HEK293T (cell line): Measurements from ENCODE around the gene CNPPD1.
"Not testable (repeated sequence)": the region's sequence is repeated elsewhere in the genome, so short reads cannot be mapped to it uniquely, and the experiment has no call there.

ENCODE experiments used
- CTCF ChIA-PET: fragments of 350-600 bp; formaldehyde crosslinking; extraction: SDS; loops from one replicate; lab custom pipeline; 2021; ENCODE audit warnings: antibody characterized with exemption, inconsistent platforms; lab: Yijun Ruan, JAX
- POLR2A ChIA-PET: fragments of 350-600 bp; formaldehyde crosslinking; extraction: SDS; loops from one replicate; lab custom pipeline; 2020; ENCODE audit warnings: antibody characterized with exemption, inconsistent platforms; lab: Yijun Ruan, JAX
- DNase-seq: peaks from one replicate; pipeline ENCODE4 v3.0.0; 2012; ENCODE audit warnings: mixed read lengths; ENCODE audit errors: extremely low spot score
- ARNT ChIP-seq: fragments of 450-650 bp; IDR thresholded peaks from 2 replicates; pipeline ENCODE4 v1.6.1; 2017; ENCODE audit warnings: mild to moderate bottlenecking
- BHLHE40 ChIP-seq: fragments of 450-650 bp; IDR thresholded peaks from 2 replicates; pipeline ENCODE4 v1.6.1; 2016; ENCODE audit warnings: mild to moderate bottlenecking, moderate library complexity, borderline replicate concordance
- CTBP1 ChIP-seq: fragments of 450-650 bp; IDR thresholded peaks from 2 replicates; pipeline ENCODE4 v1.6.1; 2016; ENCODE audit warnings: borderline replicate concordance
- ELF4 ChIP-seq: fragments of 450-650 bp; IDR thresholded peaks from 2 replicates; pipeline ENCODE4 v1.6.1; 2017; ENCODE audit warnings: antibody characterized with exemption
- FOXA1 ChIP-seq: fragments of 450-650 bp; IDR thresholded peaks from 2 replicates; pipeline ENCODE4 v1.6.1; 2016; ENCODE audit warnings: mild to moderate bottlenecking
- FOXK2 ChIP-seq: fragments of 450-650 bp; IDR thresholded peaks from 2 replicates; pipeline ENCODE4 v1.6.1; 2016; ENCODE audit warnings: mild to moderate bottlenecking
- FOXM1 ChIP-seq: fragments of 450-650 bp; IDR thresholded peaks from 2 replicates; pipeline ENCODE4 v1.6.1; 2017; ENCODE audit warnings: mild to moderate bottlenecking, borderline replicate concordance
- HDGF ChIP-seq: fragments of 450-650 bp; IDR thresholded peaks from 2 replicates; pipeline ENCODE4 v1.6.1; 2017; ENCODE audit warnings: antibody characterized with exemption, borderline replicate concordance
- L3MBTL2 ChIP-seq: fragments of 450-650 bp; conservative IDR thresholded peaks from 2 replicates; pipeline ENCODE4 v1.6.1; 2016; ENCODE audit warnings: mild to moderate bottlenecking
- LEF1 ChIP-seq: fragments of 450-650 bp; IDR thresholded peaks from 2 replicates; pipeline ENCODE4 v1.6.1; 2017; ENCODE audit warnings: mild to moderate bottlenecking, borderline replicate concordance
- NFRKB ChIP-seq: fragments of 450-650 bp; IDR thresholded peaks from 2 replicates; pipeline ENCODE4 v1.6.1; 2016; ENCODE audit warnings: mild to moderate bottlenecking, moderate library complexity
- SP1 ChIP-seq: fragments of 450-650 bp; IDR thresholded peaks from 2 replicates; pipeline ENCODE4 v1.6.1; 2017
- SUZ12 ChIP-seq: fragments of 450-650 bp; IDR thresholded peaks from 2 replicates; pipeline ENCODE4 v1.6.1; 2016; ENCODE audit warnings: mild to moderate bottlenecking
- TARDBP ChIP-seq: fragments of 450-650 bp; IDR thresholded peaks from 2 replicates; pipeline ENCODE4 v1.6.1; 2016
- ZNF384 ChIP-seq: fragments of 450-650 bp; IDR thresholded peaks from 2 replicates; pipeline ENCODE4 v1.6.1; 2016
- TF ChIP-seq, protein P1 (sequence below): fragments of 450-650 bp; IDR thresholded peaks from 2 replicates; pipeline ENCODE4 v1.6.1; 2016

The CNPPD1 gene

DNA sequence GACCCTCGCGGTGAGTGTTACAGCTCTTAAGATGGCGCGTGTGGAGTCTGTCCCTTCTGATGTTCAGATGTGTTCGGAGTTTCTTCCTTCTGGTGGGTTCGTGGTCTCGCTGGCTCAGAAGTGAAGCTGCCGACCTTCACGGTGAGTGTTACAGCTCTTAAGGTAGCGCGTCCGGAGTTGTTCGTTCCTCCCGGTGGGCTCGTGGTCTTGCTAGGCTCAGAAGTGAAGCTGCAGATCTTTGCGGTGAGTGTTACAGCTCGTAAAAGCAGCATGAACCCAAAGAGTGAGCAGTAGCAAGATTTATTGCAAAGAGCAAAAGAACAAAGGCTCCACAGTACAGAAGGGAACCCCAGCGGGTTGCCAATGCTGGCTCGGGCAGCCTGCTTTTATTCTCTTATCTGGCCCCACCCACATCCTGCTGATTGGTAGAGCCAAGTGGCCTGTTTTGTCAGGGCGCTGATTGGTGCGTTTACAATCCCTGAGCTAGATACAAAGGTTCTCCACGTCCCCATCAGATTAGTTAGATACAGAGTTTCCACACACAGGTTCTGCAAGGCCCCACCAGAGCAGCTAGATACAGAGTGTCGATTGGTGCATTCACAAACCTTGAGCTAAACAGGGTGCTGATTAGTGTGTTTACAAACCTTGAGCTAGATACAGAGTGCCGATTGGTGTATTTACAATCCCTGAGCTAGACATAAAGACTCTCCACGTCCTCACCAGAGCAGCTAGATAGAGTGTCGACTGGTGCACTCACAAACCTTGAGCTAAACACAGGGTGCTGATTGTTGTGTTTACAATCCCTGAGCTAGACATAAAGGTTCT is 24.0 kb upstream of the CNPPD1 start:
- CTCF ChIA-PET, result interaction anchor here (0.6 kb wide), 1 partner anchor 141 kb away, joined by 3 read pairs; no protein-coding TSS in a partner anchor
- POLR2A ChIA-PET, result interaction anchor here (1.2 to 1.3 kb wide), 2 partner anchors 24 to 94 kb away, joined by 4 read pairs; partner anchors contain the start of gene CNPPD1
- TF ChIP-seq LEF1 (peak; percentile 81; the same call in 1 of the 2 replicates), ELF4 (peak; percentile 50; the same call in 1 of the 2 replicates), L3MBTL2 (peak; percentile 83)
- TF ChIP-seq, protein P1, sequence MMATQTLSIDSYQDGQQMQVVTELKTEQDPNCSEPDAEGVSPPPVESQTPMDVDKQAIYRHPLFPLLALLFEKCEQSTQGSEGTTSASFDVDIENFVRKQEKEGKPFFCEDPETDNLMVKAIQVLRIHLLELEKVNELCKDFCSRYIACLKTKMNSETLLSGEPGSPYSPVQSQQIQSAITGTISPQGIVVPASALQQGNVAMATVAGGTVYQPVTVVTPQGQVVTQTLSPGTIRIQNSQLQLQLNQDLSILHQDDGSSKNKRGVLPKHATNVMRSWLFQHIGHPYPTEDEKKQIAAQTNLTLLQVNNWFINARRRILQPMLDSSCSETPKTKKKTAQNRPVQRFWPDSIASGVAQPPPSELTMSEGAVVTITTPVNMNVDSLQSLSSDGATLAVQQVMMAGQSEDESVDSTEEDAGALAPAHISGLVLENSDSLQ, result peak; percentile 81
- not testable (repeated sequence) for DNase-seq

DNA sequence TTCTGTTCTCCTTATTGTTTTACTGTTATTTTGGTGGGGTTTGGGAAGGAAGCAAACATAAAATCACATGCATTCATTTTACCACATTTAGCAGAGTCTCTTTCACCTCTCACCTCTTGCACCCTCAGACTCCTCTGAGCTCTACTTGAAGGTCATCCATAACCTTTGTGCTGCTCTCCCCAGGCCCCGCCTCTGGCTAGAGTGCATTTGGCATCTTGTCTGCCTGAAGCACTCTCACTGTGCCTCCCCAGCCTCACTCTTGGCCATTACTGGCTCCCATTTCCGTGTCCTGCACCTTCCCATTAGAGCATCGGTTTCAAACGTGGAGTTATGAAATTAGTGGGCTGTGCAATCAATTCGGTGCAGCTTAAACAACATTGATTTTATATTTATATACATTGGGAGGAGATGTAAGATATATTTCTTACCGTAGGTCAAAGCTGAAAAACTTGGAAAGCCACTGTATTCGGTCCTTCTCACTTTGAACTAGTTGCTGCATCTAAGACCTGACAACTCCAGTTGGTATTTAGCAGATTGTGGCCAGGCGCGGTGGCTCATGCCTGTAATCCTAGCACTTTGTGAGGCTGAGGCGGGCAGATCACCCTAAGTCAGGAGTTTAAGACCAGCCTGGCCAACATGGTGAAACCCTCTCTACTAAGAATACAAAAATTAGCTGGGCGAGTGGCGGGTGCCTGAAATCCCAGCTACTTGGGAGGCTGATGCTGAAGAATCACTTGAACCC is 22.9 kb upstream of the CNPPD1 start:
- DNase-seq, result no peak
- POLR2A ChIA-PET, result interaction anchor here (1.2 to 1.3 kb wide), 2 partner anchors 23 to 95 kb away, joined by 4 read pairs; partner anchors contain the start of gene CNPPD1
- TF ChIP-seq SUZ12 (no peak), BHLHE40 (no peak), L3MBTL2 (no peak), FOXA1 (no peak), FOXK2 (no peak), FOXM1 (no peak), TARDBP (no peak), LEF1 (no peak), HDGF (no peak), CTBP1 (no peak), SP1 (no peak), NFRKB (no peak), ELF4 (no peak), ZNF384 (no peak), ARNT (no peak)
- TF ChIP-seq, protein P1, result no peak
- CTCF ChIA-PET, result no interaction called here

DNA sequence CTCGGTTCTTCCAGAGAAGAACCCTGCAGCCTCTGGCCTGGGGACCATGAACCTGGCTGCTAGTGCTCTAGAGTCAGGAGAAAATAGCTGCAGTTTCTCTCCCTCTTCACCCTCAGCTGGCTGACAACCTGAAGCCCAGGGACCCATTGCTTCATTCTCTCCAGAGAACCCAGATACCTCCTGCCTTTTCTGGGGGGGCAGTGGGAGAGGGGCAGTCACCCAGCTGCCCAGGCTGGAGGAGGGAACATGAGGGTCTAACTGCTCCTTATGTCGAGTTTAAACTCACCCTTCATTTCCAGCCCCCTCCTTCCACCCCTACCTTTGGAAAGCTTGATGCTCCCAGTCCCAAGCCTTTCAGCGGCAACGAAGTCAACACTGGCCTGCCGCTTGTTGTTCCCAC is 22.2 kb upstream of the CNPPD1 start:
- CTCF ChIA-PET, result no interaction called here

DNA sequence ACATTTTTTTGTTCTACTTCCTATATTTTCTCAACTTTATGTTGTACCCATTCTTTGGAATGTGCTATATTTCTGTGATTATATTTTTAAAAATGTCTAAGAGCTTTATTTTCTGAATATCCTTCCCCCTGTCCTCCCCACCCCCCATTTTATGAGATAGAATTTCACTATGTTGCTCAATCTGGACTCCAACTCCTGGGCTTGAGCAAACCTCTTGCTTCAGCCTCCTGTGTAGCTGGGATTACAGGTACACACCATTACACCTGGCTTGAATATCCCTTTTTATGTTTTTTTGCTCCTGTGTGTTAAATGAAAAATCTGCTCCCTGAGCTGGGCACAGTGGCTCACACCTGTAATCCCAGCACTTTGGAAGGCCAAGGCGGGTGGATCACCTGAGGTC is 20.7 kb upstream of the CNPPD1 start:
- ChIA-PET CTCF (no interaction called here), POLR2A (no interaction called here)
- no peak for DNase-seq

More for the DNA sequence above, 22.2 kb upstream of the CNPPD1 start:
- no peak for DNase-seq
- POLR2A ChIA-PET, result interaction anchor here (1.3 kb wide), 1 partner anchor 95 kb away, joined by 4 read pairs; no protein-coding TSS in a partner anchor
- TF ChIP-seq NFRKB, result no peak

DNA sequence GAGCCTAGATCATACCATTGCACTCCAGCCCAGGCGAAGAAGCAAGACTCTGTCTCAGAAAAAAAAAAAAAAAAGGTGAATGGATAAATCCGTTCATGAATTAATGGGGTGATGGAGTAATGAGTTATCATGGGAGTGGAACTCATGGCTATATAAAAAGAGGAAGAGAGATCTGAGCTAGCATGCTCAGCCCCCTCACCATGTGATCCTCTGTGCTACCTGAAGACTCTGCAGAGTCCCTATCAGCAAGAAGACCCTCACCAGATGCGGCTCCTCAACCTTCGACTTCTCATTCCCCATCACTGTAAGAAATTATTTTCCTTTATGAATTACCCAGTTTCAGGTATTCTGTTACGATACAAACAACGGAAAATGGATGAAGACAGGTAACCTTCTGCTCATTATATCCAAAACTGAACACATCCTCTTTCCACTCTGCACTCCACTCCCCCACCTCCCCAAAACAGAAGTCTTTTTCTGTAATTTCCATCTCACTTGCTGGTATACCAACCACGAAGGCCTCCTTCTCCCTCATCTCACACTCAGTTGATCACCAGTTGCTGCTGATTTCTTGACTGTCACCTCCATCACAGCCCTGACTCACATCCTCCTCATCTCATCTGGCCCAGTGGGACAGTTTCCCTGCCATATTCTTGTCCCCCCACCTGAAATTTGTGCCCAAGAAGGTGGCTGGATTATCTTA is 10.2 kb upstream of the CNPPD1 start:
- DNase-seq, result no peak
- CTCF ChIA-PET, result no interaction called here
- no peak for TF ChIP-seq L3MBTL2
- TF ChIP-seq ARNT, result no peak
- TF ChIP-seq FOXK2, result no peak
- TF ChIP-seq FOXA1, result no peak
- no peak for TF ChIP-seq SP1
- no peak for TF ChIP-seq BHLHE40
- TF ChIP-seq NFRKB, result no peak
- no peak for TF ChIP-seq CTBP1
- TF ChIP-seq, protein P1, result no peak
- no peak for TF ChIP-seq SUZ12
- TF ChIP-seq TARDBP, result no peak
- no peak for TF ChIP-seq ELF4
- TF ChIP-seq FOXM1, result no peak
- TF ChIP-seq ZNF384, result no peak
- TF ChIP-seq HDGF, result no peak
- no peak for TF ChIP-seq LEF1
- POLR2A ChIA-PET, result no interaction called here

More for the DNA sequence above, 20.7 kb upstream of the CNPPD1 start:
- TF ChIP-seq FOXK2, result no peak
- no peak for TF ChIP-seq L3MBTL2
- no peak for TF ChIP-seq BHLHE40
- TF ChIP-seq HDGF, result no peak
- TF ChIP-seq NFRKB, result no peak
- TF ChIP-seq LEF1, result no peak
- TF ChIP-seq, protein P1, result no peak
- TF ChIP-seq SUZ12, result no peak
- no peak for TF ChIP-seq ELF4
- no peak for TF ChIP-seq FOXM1
- no peak for TF ChIP-seq FOXA1
